Upper lobe of left lung (tissue), 6 donors: ENCODE data around the gene CD8B. TPM values are rescaled to one million over a fixed set of nuclear protein-coding genes. Genes with fewer than 3 reads are reported as not detected.
A peak's percentile ranks its signal among the peaks of the same experiment; 100 is the strongest.

ENCODE experiments used
- ATAC-seq, 2 donors: fragments of 200-7000 bp; cut with Tn5 transposase; one replicate each; pipeline ENCODE4 v1.9.1; 2022; ENCODE audit warnings: mild to moderate bottlenecking in 2 of 2, moderate library complexity in 2 of 2; ENCODE audit not compliant: low FRiP score in 2 of 2
- DNase-seq, 2 donors: peaks; one replicate each; pipeline ENCODE4 v3.0.0-alpha.2; 2019 to 2020
- H3K27ac ChIP-seq, 4 donors: fragments of 200-600 bp; sonication (generic); one replicate each; pipeline ENCODE4 v1.5.1; 2016 to 2019
- H3K27me3 ChIP-seq, 4 donors: fragments of 200-600 bp; sonication (generic); one replicate each; pipeline ENCODE4 v1.5.1; 2017 to 2019
- H3K36me3 ChIP-seq, 4 donors: fragments of 200-600 bp; sonication (generic); one replicate each; pipeline ENCODE4 v1.5.1; 2016 to 2019
- H3K4me1 ChIP-seq, 4 donors: fragments of 200-600 bp; sonication (generic); one replicate each; pipeline ENCODE4 v1.5.1; 2018 to 2019
- H3K4me3 ChIP-seq, 4 donors: fragments of 200-600 bp; sonication (generic); one replicate each; pipeline ENCODE4 v1.5.1; 2017 to 2019; ENCODE audit warnings: mild to moderate bottlenecking in 2 of 4, moderate library complexity in 1 of 4
- H3K9me3 ChIP-seq, 4 donors: fragments of 200-600 bp; sonication (generic); one replicate each; pipeline ENCODE4 v1.5.1; 2018 to 2019
- CTCF ChIP-seq, 6 experiments: fragments of 450-650 bp in 4 of 6; fragments of 200-600 bp in 2 of 6; sonication (generic) in 2 of 6; IDR thresholded peaks; one replicate each; pipeline ENCODE4 v1.5.1; 2016 to 2019; ENCODE audit warnings: antibody characterized with exemption in 6 of 6
- EP300 ChIP-seq, 4 donors: sonication (generic); formaldehyde crosslinking; IDR thresholded peaks; one replicate each; pipeline ENCODE4 v1.5.1; 2017; ENCODE audit warnings: antibody characterized with exemption in 4 of 4, control low read depth in 2 of 4
- POLR2A ChIP-seq, 4 donors: fragments of 450-650 bp; IDR thresholded peaks; one replicate each; pipeline ENCODE4 v1.5.1; 2016 to 2017; ENCODE audit warnings: antibody characterized with exemption in 4 of 4, mild to moderate bottlenecking in 2 of 4
- POLR2AphosphoS5 ChIP-seq, 2 donors: sonication (generic); formaldehyde crosslinking; IDR thresholded peaks; one replicate each; pipeline ENCODE4 v1.5.1; 2017; ENCODE audit warnings: antibody characterized with exemption in 2 of 2
- WGBS, 2 donors: methylation state at CpG; one replicate each; pipeline ENCODE4 v1.1.5; 2017 to 2018; 5-methylcytosine and 5-hydroxymethylcytosine counted together
- total RNA-seq, 6 donors: library from RNA; depleted of rRNA in 4 of 6; stranded (reverse); fragments of >200 nt in 4 of 6; gene quantifications; one replicate each; pipeline versions ENCODE4 v1.1.0 to v1.2.1, GENCODE V29; 2016 to 2021
- donor health status: DM: no; HTN: no; CAD: no; lungs with moderate emphysema.
- donor health status: DM: no; HTN: yes; CAD: no; lungs with severe emphysema.

The CD8B gene
- total RNA-seq, 6 donors from 2014 or later: 1.4 to 13.3 (median 5.2) TPM

DNA sequence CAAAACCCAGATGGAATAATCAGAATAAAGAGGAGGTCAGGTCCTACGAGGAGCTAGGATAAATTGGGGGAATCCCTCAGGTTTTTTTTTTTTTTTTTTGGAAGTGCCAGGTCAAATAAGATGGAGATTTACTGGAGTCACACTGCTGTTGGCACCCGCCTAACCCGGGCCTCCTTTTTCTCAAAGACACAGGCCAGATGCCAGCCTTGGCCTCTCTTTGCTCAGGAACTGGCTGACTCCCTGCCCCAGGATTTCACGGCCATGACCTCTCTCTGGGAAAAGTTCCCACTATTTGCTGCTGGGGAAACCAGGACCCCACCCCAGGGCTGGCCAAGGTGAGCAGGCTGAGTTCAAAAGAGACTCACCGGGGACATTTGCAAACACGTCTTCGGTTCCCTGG is 73.5 kb downstream of the CD8B start:
- ATAC-seq (no peak), DNase-seq (no peak)
- 48 to 61% methylated on average over 7 of the region's 7 CpGs for WGBS, 2 donors
- Histone ChIP-seq H3K9me3 (no peaks in the 10 kb centered on the region), H3K36me3 (no peaks in the 10 kb centered on the region), H3K4me3 (no peak overlapping the region), H3K27ac (peak overlapping the region in 1 of 4 donors; percentile 64), H3K4me1 (peaks cover 19 to 38% (median 30%) of the 10 kb centered on the region in 4 donors), H3K27me3 (peaks cover 3 to 32% (median 20%) of the 10 kb centered on the region in 4 donors)
- no peak for TF ChIP-seq CTCF (IDR thresholded peaks at IDR 0.05)
- no peak for TF ChIP-seq POLR2A (IDR thresholded peaks at IDR 0.05)
- TF ChIP-seq POLR2AphosphoS5 (IDR thresholded peaks at IDR 0.05): no peak
- no peak for TF ChIP-seq EP300 (IDR thresholded peaks at IDR 0.05)

DNA sequence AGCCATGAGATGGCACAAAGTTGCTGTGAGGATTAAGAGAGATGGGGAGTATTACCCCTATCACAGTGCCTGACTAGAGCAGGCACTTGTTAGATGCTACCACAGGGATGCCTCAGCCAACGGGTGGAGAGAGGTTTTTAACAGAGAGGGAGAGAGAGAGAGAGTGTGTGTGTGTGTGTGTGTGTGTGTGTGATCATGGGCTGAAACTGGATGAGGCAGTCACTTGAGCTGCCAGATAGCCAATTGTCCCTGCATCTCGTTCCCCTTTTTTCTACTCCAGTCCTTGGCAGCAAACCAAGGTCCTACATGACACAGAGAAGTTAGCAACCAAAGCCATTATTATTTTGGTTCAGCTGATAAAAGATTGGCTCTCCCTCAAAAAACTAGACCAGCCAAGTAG is 74.0 kb downstream of the CD8B start:
- WGBS, 2 donors: 8 to 14% methylated on average over 2 of the region's 2 CpGs
- Histone ChIP-seq H3K9me3 (no peaks in the 10 kb centered on the region), H3K27me3 (peaks cover 3 to 32% (median 20%) of the 10 kb centered on the region in 4 donors), H3K4me3 (no peak overlapping the region), H3K36me3 (no peaks in the 10 kb centered on the region), H3K4me1 (peaks cover 19 to 38% (median 31%) of the 10 kb centered on the region in 4 donors), H3K27ac (no peak overlapping the region)
- ATAC-seq (peak in 1 of 2 donors; percentile 4), DNase-seq (no peak)
- TF ChIP-seq POLR2A (IDR thresholded peaks at IDR 0.05) (no peak), EP300 (IDR thresholded peaks at IDR 0.05) (no peak), CTCF (IDR thresholded peaks at IDR 0.05) (no peak), POLR2AphosphoS5 (IDR thresholded peaks at IDR 0.05) (no peak)

DNA sequence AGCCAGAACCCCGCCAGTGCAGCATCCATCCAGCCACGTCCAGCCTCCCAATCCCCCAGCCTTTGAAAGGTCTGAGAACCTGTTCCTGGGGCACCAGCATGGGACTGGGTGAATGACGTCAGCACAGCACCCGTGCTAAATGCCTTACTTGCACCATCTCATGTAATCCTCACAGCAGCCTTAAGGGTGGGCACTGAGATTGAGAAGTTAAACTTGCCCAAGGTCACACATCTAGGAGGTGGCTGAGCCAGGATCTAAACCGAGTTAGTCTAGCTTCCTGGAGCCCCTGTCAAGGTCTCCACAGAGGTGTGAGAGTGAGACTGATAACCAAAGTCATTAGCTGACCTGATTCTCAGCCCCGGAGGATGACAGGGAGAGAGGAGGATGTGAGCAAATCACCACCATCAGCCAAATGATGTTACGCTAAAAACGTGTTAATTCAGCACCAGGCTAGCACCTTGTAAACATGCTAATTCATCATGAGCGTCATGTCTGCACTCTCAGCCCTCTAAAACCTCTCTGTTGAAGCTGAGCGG is 75.6 kb downstream of the CD8B start:
- peak overlapping the region in 1 of 4 donors; percentile 46 for H3K27ac ChIP-seq

DNA sequence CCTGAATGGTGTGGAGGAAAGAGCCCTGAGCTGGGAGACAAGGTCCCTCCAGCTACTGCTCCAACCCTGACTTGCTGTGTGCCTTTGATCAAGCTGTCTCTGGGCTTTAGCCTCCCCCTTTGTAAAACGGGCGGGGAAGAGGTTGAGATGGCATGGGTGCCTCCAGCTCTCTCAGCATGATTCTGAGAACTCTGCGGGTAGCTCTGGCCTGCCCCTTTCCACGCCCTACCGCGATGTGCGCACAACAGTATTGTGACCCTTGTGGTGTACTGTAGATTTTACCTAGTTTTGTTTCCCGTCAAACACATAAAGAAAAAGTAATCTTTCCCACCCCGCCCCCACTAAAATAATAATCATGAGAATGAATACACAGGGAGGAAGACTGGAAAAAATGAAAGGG is 76.2 kb downstream of the CD8B start:
- Histone ChIP-seq H3K9me3 (no peaks in the 10 kb centered on the region), H3K27me3 (peaks cover 0 to 21% (median 15%) of the 10 kb centered on the region in 4 donors), H3K4me1 (peaks cover 12 to 32% (median 20%) of the 10 kb centered on the region in 4 donors), H3K36me3 (no peaks in the 10 kb centered on the region), H3K4me3 (no peak overlapping the region), H3K27ac (peak overlapping the region in 1 of 4 donors; percentile 46)
- ATAC-seq: no peak
- 85 to 93% methylated on average over 9 of the region's 9 CpGs for WGBS, 2 donors
- no peak for TF ChIP-seq POLR2AphosphoS5 (IDR thresholded peaks at IDR 0.05)
- TF ChIP-seq EP300 (IDR thresholded peaks at IDR 0.05): no peak
- no peak for TF ChIP-seq CTCF (IDR thresholded peaks at IDR 0.05)
- no peak for TF ChIP-seq POLR2A (IDR thresholded peaks at IDR 0.05)
- DNase-seq: no peak

More for the DNA sequence above, 75.6 kb downstream of the CD8B start:
- Histone ChIP-seq H3K4me3 (no peak overlapping the region), H3K27me3 (peaks cover 3 to 26% (median 20%) of the 10 kb centered on the region in 4 donors), H3K4me1 (peaks cover 17 to 38% (median 26%) of the 10 kb centered on the region in 4 donors), H3K36me3 (no peaks in the 10 kb centered on the region), H3K9me3 (no peaks in the 10 kb centered on the region)
- 57 to 67% methylated on average over 7 to 10 of the region's 10 CpGs for WGBS, 2 donors
- DNase-seq (no peak), ATAC-seq (no peak)
- TF ChIP-seq POLR2AphosphoS5 (IDR thresholded peaks at IDR 0.05): peak in 1 of 2 donors; percentile 15
- TF ChIP-seq POLR2A (IDR thresholded peaks at IDR 0.05): peak in 1 of 4 donors; percentile 16
- no peak for TF ChIP-seq EP300 (IDR thresholded peaks at IDR 0.05)
- no peak for TF ChIP-seq CTCF (IDR thresholded peaks at IDR 0.05)
